GM12874 (cell line): ENCODE data around the gene NUFIP2.

Experiments used
- TF ChIP-seq, protein P1 (sequence below): IDR thresholded peaks from 2 replicates; pipeline ENCODE4 v1.5.1; 2011; ENCODE audit warnings: low read depth, mild to moderate bottlenecking, control low read depth, low read length, moderate library complexity; ENCODE audit not compliant: insufficient read depth

Gene NUFIP2

DNA sequence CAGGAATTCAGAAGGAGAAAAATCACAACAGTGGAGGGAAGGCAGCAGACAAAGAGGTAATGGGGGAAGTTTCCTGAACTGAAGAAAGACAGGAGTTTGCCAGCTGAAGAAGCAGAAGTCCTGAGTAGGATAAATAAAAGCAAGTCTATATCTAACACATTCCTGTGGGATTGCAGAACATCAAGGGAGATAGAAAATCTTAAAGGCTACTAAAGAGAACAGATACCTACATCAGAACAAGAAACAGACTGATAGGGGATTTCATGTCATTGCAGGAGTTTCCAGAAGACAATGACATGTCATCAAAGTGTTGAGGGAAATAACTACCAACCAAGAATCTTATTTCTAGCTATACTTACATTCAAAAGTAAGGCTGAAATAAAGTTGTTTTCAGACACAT is 68.6 kb downstream of the NUFIP2 start:
- TF ChIP-seq, protein P1, sequence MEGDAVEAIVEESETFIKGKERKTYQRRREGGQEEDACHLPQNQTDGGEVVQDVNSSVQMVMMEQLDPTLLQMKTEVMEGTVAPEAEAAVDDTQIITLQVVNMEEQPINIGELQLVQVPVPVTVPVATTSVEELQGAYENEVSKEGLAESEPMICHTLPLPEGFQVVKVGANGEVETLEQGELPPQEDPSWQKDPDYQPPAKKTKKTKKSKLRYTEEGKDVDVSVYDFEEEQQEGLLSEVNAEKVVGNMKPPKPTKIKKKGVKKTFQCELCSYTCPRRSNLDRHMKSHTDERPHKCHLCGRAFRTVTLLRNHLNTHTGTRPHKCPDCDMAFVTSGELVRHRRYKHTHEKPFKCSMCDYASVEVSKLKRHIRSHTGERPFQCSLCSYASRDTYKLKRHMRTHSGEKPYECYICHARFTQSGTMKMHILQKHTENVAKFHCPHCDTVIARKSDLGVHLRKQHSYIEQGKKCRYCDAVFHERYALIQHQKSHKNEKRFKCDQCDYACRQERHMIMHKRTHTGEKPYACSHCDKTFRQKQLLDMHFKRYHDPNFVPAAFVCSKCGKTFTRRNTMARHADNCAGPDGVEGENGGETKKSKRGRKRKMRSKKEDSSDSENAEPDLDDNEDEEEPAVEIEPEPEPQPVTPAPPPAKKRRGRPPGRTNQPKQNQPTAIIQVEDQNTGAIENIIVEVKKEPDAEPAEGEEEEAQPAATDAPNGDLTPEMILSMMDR = no peak

DNA sequence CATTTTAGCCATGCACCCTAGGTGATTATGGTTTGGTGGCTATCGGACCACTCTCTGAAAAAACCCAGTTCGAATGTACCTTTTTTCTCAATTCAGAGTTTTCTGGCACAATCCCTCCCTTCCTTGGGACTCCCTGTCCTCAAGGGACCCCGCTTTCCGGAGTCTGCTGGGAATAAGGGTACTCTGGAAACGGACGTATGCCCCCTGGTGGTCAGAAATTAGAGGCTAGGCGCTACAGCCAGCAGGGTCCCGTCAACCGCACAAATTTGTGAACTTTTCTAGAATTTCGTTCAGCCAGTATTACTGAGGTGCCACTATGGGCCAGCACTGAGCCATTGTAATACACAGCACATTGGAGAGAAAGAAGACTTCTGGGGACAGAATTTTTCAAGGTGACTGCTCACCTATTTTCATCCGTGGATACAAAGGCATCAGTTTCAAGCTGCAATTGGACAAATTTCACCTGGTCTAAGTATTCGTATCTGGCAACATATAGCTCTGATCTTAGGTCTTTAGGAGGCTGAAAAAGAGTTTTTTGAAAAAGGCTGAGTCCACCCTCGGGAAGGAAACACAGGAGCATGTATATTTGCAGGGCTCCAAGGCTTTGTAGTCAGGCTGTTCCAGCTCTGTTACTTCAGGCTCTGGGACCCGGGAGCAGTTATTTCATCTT is 74.4 kb downstream of the NUFIP2 start:
- TF ChIP-seq, protein P1 = peak; percentile 81

DNA sequence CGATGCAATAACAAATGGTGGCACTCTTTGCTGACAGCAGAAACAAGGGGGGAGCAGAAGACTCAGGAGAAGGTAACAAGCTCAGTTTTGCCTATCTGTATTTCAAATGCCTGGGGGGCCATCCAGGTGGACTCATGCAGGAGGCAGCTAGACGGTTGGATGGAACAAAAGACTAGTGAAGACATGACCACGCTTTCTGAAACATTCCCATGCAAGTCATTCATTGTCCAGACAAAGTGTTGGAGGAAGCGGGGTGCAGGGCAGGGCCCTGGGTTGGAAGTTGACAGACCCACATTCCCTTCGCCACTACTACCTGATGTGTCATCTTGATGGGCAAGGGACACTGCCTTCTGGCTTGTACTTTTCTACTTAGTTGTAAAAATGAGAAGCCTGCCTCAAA is 77.1 kb downstream of the NUFIP2 start:
- TF ChIP-seq, protein P1 = no peak

DNA sequence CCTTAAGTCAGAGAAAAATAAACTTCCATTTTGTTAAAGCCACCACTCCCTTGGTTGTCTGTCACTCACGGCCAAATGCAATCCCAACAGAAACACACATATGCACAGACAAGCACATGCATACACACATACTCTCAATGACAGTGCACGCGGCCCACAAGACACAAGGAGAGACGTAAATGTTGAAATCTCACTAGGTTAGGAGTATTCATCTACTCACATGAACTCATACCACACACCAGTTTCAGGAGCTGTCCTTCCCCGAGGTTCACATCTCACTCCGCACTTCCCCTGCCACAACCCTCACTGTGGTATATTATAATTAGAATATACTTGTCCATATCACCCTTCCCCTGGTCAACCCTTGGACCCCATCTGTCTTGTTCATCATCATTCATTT is 77.8 kb downstream of the NUFIP2 start:
- TF ChIP-seq, protein P1 = no peak

DNA sequence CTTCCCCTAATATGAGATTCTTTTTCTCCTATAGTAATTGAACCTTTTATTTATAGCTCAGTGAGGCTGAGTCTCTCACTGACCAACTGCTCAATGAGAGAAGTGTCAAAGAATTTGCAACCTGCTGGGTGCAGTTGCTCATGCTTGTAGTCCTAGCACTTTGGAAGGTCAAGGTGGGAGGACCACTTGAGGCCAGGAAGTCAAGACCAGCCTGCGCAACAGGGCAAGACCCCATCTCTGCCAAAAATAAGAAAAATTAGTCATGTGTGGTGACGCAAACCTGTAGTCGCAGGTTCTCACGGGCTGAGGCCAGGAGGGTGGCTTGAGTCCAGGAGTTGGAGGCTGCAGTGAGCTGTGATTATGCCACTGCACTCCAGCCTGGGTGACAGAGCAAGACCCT is 78.2 kb downstream of the NUFIP2 start:
- TF ChIP-seq, protein P1 = no peak

DNA sequence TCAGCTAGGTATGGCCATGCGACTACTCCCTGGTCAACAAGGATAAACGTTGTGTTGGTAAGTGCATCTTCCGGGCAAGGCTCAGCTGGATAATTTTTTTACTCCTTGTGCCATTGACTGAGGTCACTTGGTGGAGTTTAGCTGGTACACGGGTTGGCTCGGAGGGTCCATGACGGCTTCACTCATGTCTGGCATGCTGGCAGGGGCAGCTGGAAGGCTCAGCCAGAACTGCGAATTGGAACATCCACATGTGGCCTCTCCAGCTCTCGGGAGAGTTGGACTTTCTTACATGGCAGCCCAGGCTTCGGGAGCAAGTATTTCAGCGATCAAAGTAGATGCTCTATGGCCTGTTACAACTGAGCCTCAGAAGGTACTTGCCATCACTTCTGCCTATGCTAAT is 78.8 kb downstream of the NUFIP2 start:
- TF ChIP-seq, protein P1 = no peak

DNA sequence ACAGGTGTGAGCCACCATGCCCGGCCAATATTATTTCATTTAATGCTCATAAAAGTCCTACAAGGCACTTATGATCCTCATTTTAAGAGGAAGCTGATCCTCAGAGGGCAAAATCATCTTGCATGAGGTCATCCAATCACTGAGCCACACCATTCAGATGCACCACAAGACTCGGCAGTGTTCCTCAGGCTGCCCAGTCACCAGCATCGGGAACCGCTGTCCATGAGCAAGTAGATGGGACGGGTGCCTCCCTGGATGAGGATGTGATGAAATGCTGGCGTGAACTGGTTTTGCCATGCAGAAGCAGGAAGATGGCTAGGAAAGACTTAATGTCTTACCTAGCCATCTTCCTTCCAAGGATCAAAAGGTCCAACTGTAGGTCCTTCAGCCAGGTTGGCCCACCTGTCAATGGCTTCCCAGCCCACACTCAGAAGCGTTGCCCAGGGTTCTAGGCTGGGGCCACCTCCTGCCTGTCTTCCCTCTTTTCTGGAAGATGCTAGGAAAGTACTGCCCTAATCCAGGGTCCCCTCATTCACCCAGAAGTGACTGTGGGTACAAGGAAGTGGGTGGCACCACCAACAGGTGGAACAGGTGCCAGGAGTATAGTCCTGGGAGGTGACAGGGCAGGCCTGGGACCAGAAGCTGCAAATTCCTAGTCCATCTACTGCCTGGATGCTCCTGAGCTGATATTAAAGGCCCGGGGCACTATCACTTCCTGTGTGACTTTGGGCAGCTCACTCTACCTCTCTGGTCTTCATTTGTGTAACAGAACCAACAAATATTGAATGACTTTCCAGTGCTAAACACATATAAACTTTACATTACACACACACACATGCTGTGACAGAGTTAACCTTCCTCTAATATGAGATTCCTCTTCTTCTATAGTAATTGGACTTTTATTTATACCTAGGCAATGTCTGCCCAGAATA is 79.5 kb downstream of the NUFIP2 start:
- TF ChIP-seq, protein P1 = no peak
